NT2/D1 (cell line): ENCODE data around the gene MRPL47.

ENCODE experiments used
- DNase-seq: peaks from one replicate; pipeline ENCODE4 v3.0.0-alpha.2; 2011; ENCODE audit warnings: low read depth, low spot score
- H3K27me3 ChIP-seq: 2 replicates; pipeline ENCODE4 v1.6.0; 2011; ENCODE audit warnings: mild to moderate bottlenecking; ENCODE audit not compliant: insufficient read length, insufficient read depth
- H3K36me3 ChIP-seq: 2 replicates; pipeline ENCODE4 v1.6.1; 2011; ENCODE audit warnings: mild to moderate bottlenecking, low read length, mixed read lengths; ENCODE audit not compliant: insufficient read depth, insufficient read length
- H3K4me1 ChIP-seq: 2 replicates; pipeline ENCODE4 v1.5.1; 2011; ENCODE audit not compliant: insufficient read depth, insufficient read length
- H3K4me3 ChIP-seq: 2 replicates; pipeline ENCODE4 v1.5.1; 2011; ENCODE audit warnings: low read depth; ENCODE audit not compliant: insufficient read length
- H3K9ac ChIP-seq: 2 replicates; pipeline ENCODE4 v1.6.0; 2011; ENCODE audit warnings: low read depth; ENCODE audit not compliant: insufficient read length
- H3K9me3 ChIP-seq: 2 replicates; pipeline ENCODE4 v1.5.1; 2011; ENCODE audit warnings: mild to moderate bottlenecking, low read length; ENCODE audit not compliant: insufficient read depth
- SUZ12 ChIP-seq: IDR thresholded peaks from 2 replicates; pipeline ENCODE4 v1.6.1; 2011; ENCODE audit not compliant: insufficient read length, insufficient read depth; ENCODE audit errors: extremely low read depth
- YY1 ChIP-seq: IDR thresholded peaks from 2 replicates; pipeline ENCODE4 v1.6.1; 2011; ENCODE audit not compliant: insufficient read length, insufficient read depth
- ZNF274 ChIP-seq: IDR thresholded peaks from 2 replicates; pipeline ENCODE4 v1.6.1; 2011; ENCODE audit warnings: mild to moderate bottlenecking, low read depth, low read length

The MRPL47 gene

GRCh38 chr3:179558742-179559364, 45.6 kb downstream of the MRPL47 start:
- H3K36me3 ChIP-seq = no peaks in the 10 kb centered on the region
- no peaks in the 10 kb centered on the region for H3K27me3 ChIP-seq
- no peak overlapping the region for H3K9ac ChIP-seq
- H3K4me3 ChIP-seq = no peak overlapping the region
- no peaks in the 10 kb centered on the region for H3K4me1 ChIP-seq
- H3K9me3 ChIP-seq = no peaks in the 10 kb centered on the region
- TF ChIP-seq YY1 (no peak), ZNF274 (no peak), SUZ12 (no peak)
- peak; percentile 61 for DNase-seq

- no peak for TF ChIP-seq SUZ12
- TF ChIP-seq ZNF274 = no peak
- TF ChIP-seq YY1 = no peak
- Histone ChIP-seq H3K36me3 (no peaks in the 10 kb centered on the region), H3K27me3 (no peaks in the 10 kb centered on the region), H3K4me3 (no peak overlapping the region), H3K4me1 (no peaks in the 10 kb centered on the region), H3K9ac (no peak overlapping the region), H3K9me3 (no peaks in the 10 kb centered on the region)
- DNase-seq = no peak
Observed at GRCh38 chr3:179551349-179552105, 52.9 kb downstream of the MRPL47 start.

DNA sequence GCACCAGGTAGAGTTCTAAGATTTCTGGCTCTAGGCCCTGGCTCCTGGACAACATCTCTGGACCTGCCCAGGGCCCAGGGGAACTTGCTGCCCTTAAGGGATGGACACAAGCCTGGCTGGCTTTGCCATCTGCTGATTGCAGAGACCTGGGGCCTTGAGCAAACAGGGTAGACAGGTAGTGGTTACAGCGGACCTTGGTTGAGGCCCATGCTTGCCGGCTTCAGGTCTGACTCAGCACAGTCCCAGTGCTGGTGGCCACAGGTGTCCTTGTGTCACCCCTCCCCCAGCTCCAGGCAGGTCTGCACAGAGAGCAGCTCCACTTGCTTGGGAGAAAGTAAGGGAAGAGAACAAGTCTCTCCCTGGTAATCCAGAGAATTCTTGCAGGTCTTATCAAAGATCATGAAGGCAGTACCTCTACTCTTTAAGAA, 57.6 kb downstream of the MRPL47 start:
- Histone ChIP-seq H3K36me3 (no peaks in the 10 kb centered on the region), H3K27me3 (no peaks in the 10 kb centered on the region), H3K4me1 (no peaks in the 10 kb centered on the region), H3K4me3 (no peak overlapping the region), H3K9ac (no peak overlapping the region), H3K9me3 (no peaks in the 10 kb centered on the region)
- DNase-seq = no peak
- TF ChIP-seq SUZ12 (no peak), ZNF274 (no peak), YY1 (no peak)

DNA sequence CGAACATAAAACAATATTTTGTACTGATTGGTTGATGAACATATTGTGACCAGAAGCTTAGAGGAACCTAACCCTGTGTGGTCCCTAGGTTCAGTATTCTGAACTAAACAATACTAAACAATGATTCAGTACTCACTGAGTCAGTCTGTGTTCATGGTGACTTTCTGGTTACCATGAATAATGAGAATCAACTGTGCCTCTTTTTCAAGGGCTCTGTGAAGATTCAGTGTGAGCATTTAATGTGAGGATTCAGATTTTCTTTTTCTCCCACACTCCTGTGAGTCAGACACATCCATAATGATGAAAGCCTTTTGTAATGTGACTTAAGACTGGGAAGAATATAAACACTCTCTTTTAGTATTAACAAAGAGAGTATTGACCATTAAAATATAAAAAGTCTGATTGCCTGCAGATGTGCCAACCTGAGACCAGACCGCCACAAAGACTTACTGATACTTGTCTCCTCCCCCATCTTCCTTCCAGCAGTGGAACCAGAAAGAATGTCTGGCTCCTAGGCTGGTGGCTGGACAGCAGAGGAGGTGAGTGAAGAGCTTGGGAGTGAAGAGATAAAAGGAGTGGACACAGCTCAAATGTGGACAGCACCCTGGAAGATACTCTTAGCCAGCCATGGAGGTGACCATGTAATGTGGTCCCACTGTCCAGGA, 59.3 kb downstream of the MRPL47 start:
- DNase-seq = no peak
- Histone ChIP-seq H3K4me1 (no peaks in the 10 kb centered on the region), H3K9me3 (no peaks in the 10 kb centered on the region)

GRCh38 chr3:179542375-179542774, 62.1 kb downstream of the MRPL47 start:
- Histone ChIP-seq H3K27me3 (no peaks in the 10 kb centered on the region), H3K36me3 (no peaks in the 10 kb centered on the region), H3K9me3 (no peaks in the 10 kb centered on the region), H3K4me3 (no peak overlapping the region), H3K4me1 (no peaks in the 10 kb centered on the region), H3K9ac (no peak overlapping the region)
- no peak for TF ChIP-seq YY1
- TF ChIP-seq SUZ12 = no peak
- no peak for TF ChIP-seq ZNF274
- DNase-seq = no peak

More for the DNA sequence above, 59.3 kb downstream of the MRPL47 start:
- no peak overlapping the region for H3K4me3 ChIP-seq
- TF ChIP-seq YY1 (no peak), ZNF274 (no peak), SUZ12 (no peak)
- H3K27me3 ChIP-seq = no peaks in the 10 kb centered on the region
- no peaks in the 10 kb centered on the region for H3K36me3 ChIP-seq
- H3K9ac ChIP-seq = no peak overlapping the region

GRCh38 chr3:179541596-179541995, 62.8 kb downstream of the MRPL47 start:
- TF ChIP-seq YY1 = no peak
- TF ChIP-seq SUZ12 = no peak
- no peak for TF ChIP-seq ZNF274
- Histone ChIP-seq H3K9ac (no peak overlapping the region), H3K4me1 (no peaks in the 10 kb centered on the region), H3K27me3 (no peaks in the 10 kb centered on the region), H3K4me3 (no peak overlapping the region), H3K36me3 (no peaks in the 10 kb centered on the region), H3K9me3 (no peaks in the 10 kb centered on the region)
- no peak for DNase-seq

- Histone ChIP-seq H3K36me3 (no peaks in the 10 kb centered on the region), H3K9ac (no peak overlapping the region), H3K9me3 (no peaks in the 10 kb centered on the region), H3K27me3 (no peaks in the 10 kb centered on the region), H3K4me3 (no peak overlapping the region), H3K4me1 (no peaks in the 10 kb centered on the region)
- TF ChIP-seq ZNF274 = no peak
- TF ChIP-seq SUZ12 = no peak
- no peak for TF ChIP-seq YY1
- no peak for DNase-seq
Observed at GRCh38 chr3:179541094-179541493, 63.3 kb downstream of the MRPL47 start.
